Vagina (tissue), 2 donors: ENCODE results near the gene SECTM1. TPM values are rescaled to one million over a fixed set of nuclear protein-coding genes. Genes with fewer than 3 reads are reported as not detected.

Experiments used
- DNase-seq, 2 donors: peaks; one replicate each; pipeline ENCODE4 v3.0.0-alpha.2; 2017; ENCODE audit errors: extremely low spot score in 2 of 2
- H3K27ac ChIP-seq: fragments of 200-600 bp; sonication (generic); one replicate; pipeline ENCODE4 v1.5.1; 2019
- H3K27me3 ChIP-seq: fragments of 200-600 bp; sonication (generic); one replicate; pipeline ENCODE4 v1.5.1; 2019
- H3K36me3 ChIP-seq, 2 donors: fragments of 200-600 bp; sonication (generic); one replicate each; pipeline ENCODE4 v1.5.1; 2017 to 2019
- H3K4me1 ChIP-seq: fragments of 200-600 bp; sonication (generic); one replicate; pipeline ENCODE4 v1.5.1; 2019
- H3K4me3 ChIP-seq, 2 donors: fragments of 200-600 bp; sonication (generic); 1 replicate in 1 of 2; 2 replicates in 1 of 2; pipeline ENCODE4 v1.5.1; 2016 to 2019
- H3K9me3 ChIP-seq: fragments of 200-600 bp; sonication (generic); one replicate; pipeline ENCODE4 v1.5.1; 2019
- POLR2A ChIP-seq, 2 donors: fragments of 450-650 bp; IDR thresholded peaks; one replicate each; pipeline ENCODE4 v1.6.1; 2017; ENCODE audit warnings: antibody characterized with exemption in 2 of 2, mild to moderate bottlenecking in 2 of 2, moderate library complexity in 2 of 2
- POLR2AphosphoS5 ChIP-seq, 2 donors: sonication (generic); formaldehyde crosslinking; IDR thresholded peaks; one replicate each; pipeline ENCODE4 v1.9.0; 2017; ENCODE audit warnings: antibody characterized with exemption in 2 of 2, mild to moderate bottlenecking in 2 of 2, low read depth in 1 of 2; ENCODE audit not compliant: insufficient read depth in 1 of 2
- intact Hi-C: fragments of 100-400 bp; cut with DNase I; formaldehyde crosslinking; loops from one replicate; pipeline ENCODE4 v1.15.1; 2023
- total RNA-seq: library from RNA; depleted of rRNA; stranded (reverse); fragments of >200 nt; gene quantifications from one replicate; pipeline ENCODE4 v1.2.3, GENCODE V29; 2016
- TF ChIP-seq, protein P1 (sequence below), 3 experiments: fragments of 450-650 bp in 2 of 3; fragments of 200-600 bp in 1 of 3; sonication (generic) in 1 of 3; IDR thresholded peaks; one replicate each; pipeline ENCODE4 v1.5.1; 2017 to 2019; ENCODE audit warnings: antibody characterized with exemption in 3 of 3, mild to moderate bottlenecking in 2 of 3, moderate library complexity in 2 of 3

SECTM1 gene
- total RNA-seq, 1 donor from 2014 or later: 37.1 TPM

GRCh38 chr17:82334204-82334621 lies 647 bp upstream of the SECTM1 start:
- no peak for TF ChIP-seq POLR2A (IDR thresholded peaks at IDR 0.05)
- peak in 1 of 2 donors; percentile 47 for TF ChIP-seq POLR2AphosphoS5 (IDR thresholded peaks at IDR 0.05; ENCODE audit: insufficient read depth in 1 of 2, low read depth in 1 of 2)
- Histone ChIP-seq H3K36me3 (no peaks in the 10 kb centered on the region), H3K4me1 (peaks cover 59% of the 10 kb centered on the region), H3K9me3 (no peaks in the 10 kb centered on the region), H3K27ac (peak overlapping the region; percentile 74), H3K4me3 (peak overlapping the region; percentile 65 to 80), H3K27me3 (no peaks in the 10 kb centered on the region)
- no peak for DNase-seq
- intact Hi-C loops: no loop called here

GRCh38 chr17:82332669-82333278 lies 792 bp downstream of the SECTM1 start:
- peak overlapping the region; percentile 74 for H3K27ac ChIP-seq

DNA sequence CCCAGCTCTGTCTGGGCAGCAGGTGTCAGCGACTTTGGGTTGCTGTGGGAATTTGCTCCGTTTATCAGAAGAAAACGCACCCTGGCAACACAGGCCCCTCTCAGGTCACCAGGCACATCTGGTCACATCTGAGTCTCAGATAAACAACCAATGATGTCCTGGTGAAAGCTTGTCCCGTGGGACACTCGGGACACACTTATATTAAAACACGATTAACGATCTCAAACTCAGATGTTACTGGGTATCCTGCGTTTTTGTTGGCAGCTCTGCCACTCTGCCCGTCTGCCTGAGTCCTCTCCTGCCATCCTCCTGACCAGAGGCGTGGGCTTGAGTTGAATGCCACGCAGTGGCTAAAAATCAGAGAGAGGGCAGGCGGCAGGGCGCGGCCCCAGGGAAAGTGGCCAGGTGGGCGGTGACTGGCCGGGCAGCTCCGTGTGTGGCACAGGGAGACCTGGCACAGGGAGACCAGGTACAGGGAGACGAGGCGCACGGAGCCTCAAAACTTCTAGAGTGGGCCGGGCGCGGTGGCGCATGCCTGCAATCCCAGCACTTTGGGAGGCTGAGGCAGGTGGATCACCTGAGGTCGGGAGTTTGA lies 2.1 kb downstream of the SECTM1 start:
- Histone ChIP-seq H3K4me3 (no peak overlapping the region), H3K27me3 (no peaks in the 10 kb centered on the region), H3K9me3 (no peaks in the 10 kb centered on the region), H3K4me1 (peaks cover 46% of the 10 kb centered on the region), H3K27ac (no peak overlapping the region), H3K36me3 (no peaks in the 10 kb centered on the region)
- DNase-seq: no peak
- TF ChIP-seq POLR2AphosphoS5 (IDR thresholded peaks at IDR 0.05; ENCODE audit: insufficient read depth in 1 of 2, low read depth in 1 of 2): no peak
- TF ChIP-seq POLR2A (IDR thresholded peaks at IDR 0.05): no peak
- TF ChIP-seq, protein P1, sequence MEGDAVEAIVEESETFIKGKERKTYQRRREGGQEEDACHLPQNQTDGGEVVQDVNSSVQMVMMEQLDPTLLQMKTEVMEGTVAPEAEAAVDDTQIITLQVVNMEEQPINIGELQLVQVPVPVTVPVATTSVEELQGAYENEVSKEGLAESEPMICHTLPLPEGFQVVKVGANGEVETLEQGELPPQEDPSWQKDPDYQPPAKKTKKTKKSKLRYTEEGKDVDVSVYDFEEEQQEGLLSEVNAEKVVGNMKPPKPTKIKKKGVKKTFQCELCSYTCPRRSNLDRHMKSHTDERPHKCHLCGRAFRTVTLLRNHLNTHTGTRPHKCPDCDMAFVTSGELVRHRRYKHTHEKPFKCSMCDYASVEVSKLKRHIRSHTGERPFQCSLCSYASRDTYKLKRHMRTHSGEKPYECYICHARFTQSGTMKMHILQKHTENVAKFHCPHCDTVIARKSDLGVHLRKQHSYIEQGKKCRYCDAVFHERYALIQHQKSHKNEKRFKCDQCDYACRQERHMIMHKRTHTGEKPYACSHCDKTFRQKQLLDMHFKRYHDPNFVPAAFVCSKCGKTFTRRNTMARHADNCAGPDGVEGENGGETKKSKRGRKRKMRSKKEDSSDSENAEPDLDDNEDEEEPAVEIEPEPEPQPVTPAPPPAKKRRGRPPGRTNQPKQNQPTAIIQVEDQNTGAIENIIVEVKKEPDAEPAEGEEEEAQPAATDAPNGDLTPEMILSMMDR (IDR thresholded peaks at IDR 0.05): no peak
- intact Hi-C loops: no loop called here

More at GRCh38 chr17:82332669-82333278, 792 bp downstream of the SECTM1 start:
- H3K27me3 ChIP-seq: no peaks in the 10 kb centered on the region
- H3K4me1 ChIP-seq: peaks cover 46% of the 10 kb centered on the region
- DNase-seq: no peak
- H3K36me3 ChIP-seq: no peaks in the 10 kb centered on the region
- intact Hi-C loops: no loop called here
- TF ChIP-seq, protein P1 (IDR thresholded peaks at IDR 0.05): no peak
- TF ChIP-seq POLR2AphosphoS5 (IDR thresholded peaks at IDR 0.05; ENCODE audit: insufficient read depth in 1 of 2, low read depth in 1 of 2): peak in 1 of 2 donors; percentile 45
- TF ChIP-seq POLR2A (IDR thresholded peaks at IDR 0.05): no peak
- H3K4me3 ChIP-seq: peak overlapping the region; percentile 65 to 80
- no peaks in the 10 kb centered on the region for H3K9me3 ChIP-seq

- Histone ChIP-seq H3K36me3 (no peaks in the 10 kb centered on the region), H3K4me3 (no peak overlapping the region), H3K9me3 (no peaks in the 10 kb centered on the region), H3K27ac (no peak overlapping the region), H3K4me1 (peaks cover 46% of the 10 kb centered on the region), H3K27me3 (no peaks in the 10 kb centered on the region)
- no peak for DNase-seq
- intact Hi-C loops: no loop called here
- TF ChIP-seq, protein P1 (IDR thresholded peaks at IDR 0.05): no peak
- TF ChIP-seq POLR2A (IDR thresholded peaks at IDR 0.05): no peak
- no peak for TF ChIP-seq POLR2AphosphoS5 (IDR thresholded peaks at IDR 0.05; ENCODE audit: insufficient read depth in 1 of 2, low read depth in 1 of 2)
These were observed 3.0 kb downstream of the SECTM1 start for GRCh38 chr17:82330322-82331239.

GRCh38 chr17:82329683-82330321 lies 3.8 kb downstream of the SECTM1 start:
- H3K4me3 ChIP-seq: no peak overlapping the region
- TF ChIP-seq, protein P1 (IDR thresholded peaks at IDR 0.05): no peak
- no peak for TF ChIP-seq POLR2A (IDR thresholded peaks at IDR 0.05)
- TF ChIP-seq POLR2AphosphoS5 (IDR thresholded peaks at IDR 0.05; ENCODE audit: insufficient read depth in 1 of 2, low read depth in 1 of 2): no peak
- no peaks in the 10 kb centered on the region for H3K36me3 ChIP-seq
- intact Hi-C loops: loop anchor here (10.0 kb wide), 2 partner anchors 125 to 285 kb away; no protein-coding TSS in a partner anchor
- no peaks in the 10 kb centered on the region for H3K27me3 ChIP-seq
- DNase-seq: no peak
- H3K27ac ChIP-seq: no peak overlapping the region
- H3K4me1 ChIP-seq: peaks cover 45% of the 10 kb centered on the region
- H3K9me3 ChIP-seq: no peaks in the 10 kb centered on the region
